Measurements from ENCODE around the gene TMEM109.

TMEM109 gene

DNA sequence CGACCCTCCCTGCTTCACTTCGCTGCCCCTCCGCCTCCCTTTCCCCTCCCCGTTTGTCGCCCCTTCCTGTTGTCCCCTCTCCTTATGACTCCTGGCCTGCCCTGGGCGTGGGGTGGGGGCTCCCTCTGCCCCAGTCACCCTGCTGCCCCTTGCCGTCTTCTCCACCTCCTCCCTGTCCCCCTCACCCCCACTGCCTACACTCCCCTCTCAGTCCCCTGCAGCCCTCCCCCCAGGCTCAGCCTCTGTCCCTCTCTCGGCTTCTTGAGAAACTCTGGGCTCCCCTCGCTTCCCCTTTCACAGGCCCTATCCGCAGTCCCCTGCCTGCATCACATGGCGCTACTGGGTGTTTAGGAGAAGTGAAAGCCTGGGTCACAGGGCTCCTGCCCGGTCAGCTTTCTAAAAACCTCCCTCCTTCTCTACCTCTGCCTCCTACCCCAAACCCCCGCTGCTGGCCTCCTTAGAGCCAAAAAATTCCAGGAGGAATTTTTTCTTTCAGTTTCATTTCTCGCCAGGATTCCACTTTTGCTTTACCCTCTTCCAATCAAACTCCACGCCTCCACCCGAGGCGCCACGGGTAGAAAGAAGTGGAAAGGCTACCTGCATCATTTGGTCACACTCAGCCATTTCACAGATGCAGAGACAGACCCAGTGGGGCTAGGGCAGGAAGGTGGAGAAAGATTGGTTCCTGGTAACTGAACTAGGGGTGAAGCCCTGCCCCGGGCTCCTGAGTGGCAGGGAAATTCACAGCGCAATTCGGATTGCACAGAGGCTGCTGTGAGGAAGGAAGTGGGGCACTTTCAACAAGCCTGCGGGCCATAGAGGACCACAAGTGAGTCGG lies 38.2 kb downstream of the TMEM109 start, which contains the start of gene SLC15A3:
TSS of gene SLC15A3 (minus strand) at position 273 of the 838 bp plus-strand sequence. CDS start 625 bp downstream, outside the sequence.
- TF ChIP-seq TCF12 (IDR thresholded peaks at IDR 0.05; ENCODE audit: low read depth) (no peak), NFIC (IDR thresholded peaks at IDR 0.05) (no peak), TEAD4 (IDR thresholded peaks at IDR 0.05) (no peak), ZBTB7A (IDR thresholded peaks at IDR 0.05; ENCODE audit: low read depth) (no peak), CREB1 (IDR thresholded peaks at IDR 0.05; ENCODE audit: low read depth) (no peak), TAF1 (IDR thresholded peaks at IDR 0.05; ENCODE audit: low read depth) (no peak), MAX (IDR thresholded peaks at IDR 0.05) (no peak), RAD21 (IDR thresholded peaks at IDR 0.05; ENCODE audit: low read depth) (no peak), EP300 (IDR thresholded peaks at IDR 0.05; ENCODE audit: borderline replicate concordance) (no peak), FOXM1 (IDR thresholded peaks at IDR 0.05; ENCODE audit: borderline replicate concordance, low read depth) (no peak), YY1 (IDR thresholded peaks at IDR 0.05; ENCODE audit: low read depth) (no peak), REST (IDR thresholded peaks at IDR 0.05; ENCODE audit: low read depth) (no peak), EGR1 (IDR thresholded peaks at IDR 0.05) (no peak)
- TF ChIP-seq, protein P1, sequence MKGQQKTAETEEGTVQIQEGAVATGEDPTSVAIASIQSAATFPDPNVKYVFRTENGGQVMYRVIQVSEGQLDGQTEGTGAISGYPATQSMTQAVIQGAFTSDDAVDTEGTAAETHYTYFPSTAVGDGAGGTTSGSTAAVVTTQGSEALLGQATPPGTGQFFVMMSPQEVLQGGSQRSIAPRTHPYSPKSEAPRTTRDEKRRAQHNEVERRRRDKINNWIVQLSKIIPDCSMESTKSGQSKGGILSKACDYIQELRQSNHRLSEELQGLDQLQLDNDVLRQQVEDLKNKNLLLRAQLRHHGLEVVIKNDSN (IDR thresholded peaks at IDR 0.05): no peak

GRCh38 chr11:60952742-60953170 lies 38.8 kb downstream of the TMEM109 start:
- TF ChIP-seq, protein P1 (IDR thresholded peaks at IDR 0.05): no peak
- no peak for TF ChIP-seq CREB1 (IDR thresholded peaks at IDR 0.05; ENCODE audit: low read depth)

DNA sequence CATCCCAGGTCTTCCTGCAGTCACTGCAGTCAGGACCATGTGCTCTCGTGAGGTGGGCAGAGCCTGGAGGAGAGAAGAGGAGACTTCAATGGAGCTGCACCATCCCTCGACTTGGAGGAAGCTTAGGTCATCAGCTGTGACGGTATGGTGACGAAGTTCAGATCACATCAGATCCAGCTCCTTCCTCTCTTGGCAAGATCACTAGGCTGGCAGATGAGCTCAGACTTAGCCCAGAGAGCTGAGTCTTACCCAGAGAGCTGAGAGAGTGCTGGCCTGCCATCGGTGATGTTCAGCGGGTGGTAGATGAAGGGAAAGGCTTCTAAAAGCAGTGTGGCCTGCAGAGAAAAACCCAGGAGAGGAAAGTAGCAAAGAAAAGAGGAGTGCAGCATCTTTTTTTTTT lies 39.8 kb downstream of the TMEM109 start:
- TF ChIP-seq RAD21 (IDR thresholded peaks at IDR 0.05; ENCODE audit: low read depth) (no peak), CREB1 (IDR thresholded peaks at IDR 0.05; ENCODE audit: low read depth) (no peak), CEBPB (IDR thresholded peaks at IDR 0.05) (no peak), EGR1 (IDR thresholded peaks at IDR 0.05) (no peak), MAX (IDR thresholded peaks at IDR 0.05) (no peak), TEAD4 (IDR thresholded peaks at IDR 0.05) (no peak), YY1 (IDR thresholded peaks at IDR 0.05; ENCODE audit: low read depth) (no peak), REST (IDR thresholded peaks at IDR 0.05; ENCODE audit: low read depth) (no peak), FOXM1 (IDR thresholded peaks at IDR 0.05; ENCODE audit: borderline replicate concordance, low read depth) (no peak), NFIC (IDR thresholded peaks at IDR 0.05) (no peak), TAF1 (IDR thresholded peaks at IDR 0.05; ENCODE audit: low read depth) (no peak)
- TF ChIP-seq, protein P1 (IDR thresholded peaks at IDR 0.05): no peak

DNA sequence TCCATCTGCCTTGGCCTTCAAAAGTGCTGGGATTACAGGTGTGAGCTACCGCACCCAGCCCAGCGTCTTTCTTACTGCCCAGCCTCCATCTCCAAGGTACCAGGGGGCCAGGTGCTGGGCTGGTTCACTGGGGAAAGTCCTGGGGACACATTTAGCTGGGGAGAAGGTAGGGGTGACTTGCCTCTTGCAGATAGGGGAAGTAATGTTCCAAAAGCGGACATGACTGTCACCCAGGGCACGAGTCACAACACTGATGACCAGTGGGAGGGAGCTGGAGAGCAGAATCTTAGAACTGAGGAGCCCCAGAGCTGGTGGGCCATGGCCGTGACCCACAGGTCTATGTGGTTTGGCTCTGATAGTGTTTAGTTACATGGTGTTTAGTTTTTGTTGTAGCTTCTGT lies 40.5 kb downstream of the TMEM109 start:
- TF ChIP-seq ZBTB7A (IDR thresholded peaks at IDR 0.05; ENCODE audit: low read depth) (no peak), MAX (IDR thresholded peaks at IDR 0.05) (no peak), EP300 (IDR thresholded peaks at IDR 0.05; ENCODE audit: borderline replicate concordance) (no peak), TAF1 (IDR thresholded peaks at IDR 0.05; ENCODE audit: low read depth) (no peak)
- TF ChIP-seq, protein P1 (IDR thresholded peaks at IDR 0.05): no peak

DNA sequence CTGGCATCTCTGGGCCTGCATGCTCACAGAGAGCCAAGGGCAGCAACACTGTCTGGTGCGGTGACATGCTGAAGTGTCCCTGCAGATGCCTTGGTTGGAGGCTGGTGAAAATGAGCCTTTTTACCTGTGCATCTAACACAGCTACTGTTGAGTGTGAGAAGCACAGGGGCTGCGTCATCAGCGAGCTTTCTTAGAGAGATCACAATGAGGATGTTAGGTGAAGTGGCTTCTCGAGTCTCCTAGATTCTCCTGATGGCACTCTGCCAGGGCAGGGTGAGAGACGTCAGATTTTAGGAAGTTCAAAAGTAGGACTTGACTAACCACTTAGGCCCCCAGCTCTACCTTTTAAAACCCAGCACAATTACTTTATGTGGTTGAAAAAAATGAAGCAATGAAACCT lies 41.6 kb downstream of the TMEM109 start:
- TF ChIP-seq MAX (IDR thresholded peaks at IDR 0.05) (no peak), TCF12 (IDR thresholded peaks at IDR 0.05; ENCODE audit: low read depth) (no peak), RAD21 (IDR thresholded peaks at IDR 0.05; ENCODE audit: low read depth) (no peak), TAF1 (IDR thresholded peaks at IDR 0.05; ENCODE audit: low read depth) (no peak), CEBPB (IDR thresholded peaks at IDR 0.05) (no peak), FOXM1 (IDR thresholded peaks at IDR 0.05; ENCODE audit: borderline replicate concordance, low read depth) (no peak), TEAD4 (IDR thresholded peaks at IDR 0.05) (no peak), ZBTB7A (IDR thresholded peaks at IDR 0.05; ENCODE audit: low read depth) (no peak), NFIC (IDR thresholded peaks at IDR 0.05) (no peak), EP300 (IDR thresholded peaks at IDR 0.05; ENCODE audit: borderline replicate concordance) (no peak), REST (IDR thresholded peaks at IDR 0.05; ENCODE audit: low read depth) (no peak), CREB1 (IDR thresholded peaks at IDR 0.05; ENCODE audit: low read depth) (no peak), EGR1 (IDR thresholded peaks at IDR 0.05) (no peak), YY1 (IDR thresholded peaks at IDR 0.05; ENCODE audit: low read depth) (no peak)
- TF ChIP-seq, protein P1 (IDR thresholded peaks at IDR 0.05): no peak
